K562 (cell line): ENCODE data around the gene OR4Q2.

Source experiments
- CBX2 ChIP-seq: fragments of 200-600 bp; sonication (generic); IDR thresholded peaks from one replicate; pipeline ENCODE4 v1.6.1; 2012; ENCODE audit warnings: mild to moderate bottlenecking, low read length, inconsistent platforms; ENCODE audit not compliant: insufficient read depth, poor library complexity, severe bottlenecking
- CBX3 ChIP-seq, 2 experiments: IDR thresholded peaks; 1 replicate in 1 of 2; 2 replicates in 1 of 2; pipeline ENCODE4 v1.6.1; 2012; ENCODE audit warnings: inconsistent platforms in 2 of 2, low read length in 2 of 2, borderline replicate concordance in 1 of 2, control low read depth in 1 of 2
- CTCF ChIP-seq, 3 experiments: IDR thresholded peaks in 2 of 3; conservative IDR thresholded peaks in 1 of 3; 2 replicates each; pipeline ENCODE4 v1.5.1; 2011 to 2012; ENCODE audit warnings: low read length in 3 of 3, mild to moderate bottlenecking in 3 of 3, control low read depth in 2 of 3, improper control_type of control experiment in 1 of 3, inconsistent platforms in 1 of 3, low read depth in 1 of 3, mixed read lengths in 1 of 3, moderate library complexity in 1 of 3; ENCODE audit not compliant: insufficient read depth in 2 of 3
- EP300 ChIP-seq: IDR thresholded peaks from 2 replicates; pipeline ENCODE4 v1.6.1; 2012; ENCODE audit warnings: low read length, improper control_type of control experiment
- GABPA ChIP-seq: fragments of 200-800 bp; sonication (Bioruptor generic); conservative IDR thresholded peaks from 2 replicates; pipeline ENCODE4 v1.6.1; 2016; ENCODE audit warnings: low read depth, missing genetic modification characterization, missing compliant biosample characterization
- GATAD2B ChIP-seq: fragments of 450-650 bp; IDR thresholded peaks from 2 replicates; pipeline ENCODE4 v1.6.1; 2017; ENCODE audit warnings: mild to moderate bottlenecking, borderline replicate concordance
- HNRNPUL1 ChIP-seq: fragments of 200-400 bp; formaldehyde crosslinking; IDR thresholded peaks from 2 replicates; pipeline ENCODE4 v1.6.1; 2017; ENCODE audit warnings: low read length
- JUN ChIP-seq, 2 experiments: sonication (generic) in 1 of 2; formaldehyde crosslinking in 1 of 2; IDR thresholded peaks; 2 replicates each; pipeline versions ENCODE4 v1.6.1 to v1.8.0; 2012 to 2022; ENCODE audit warnings: borderline replicate concordance in 2 of 2, mild to moderate bottlenecking in 2 of 2, improper control_type of control experiment in 1 of 2, low read depth in 1 of 2, low read length in 1 of 2, missing genetic modification reagents in 1 of 2
- MGA ChIP-seq: fragments of 450-650 bp; IDR thresholded peaks from 2 replicates; pipeline ENCODE4 v1.6.1; 2016; ENCODE audit warnings: mild to moderate bottlenecking, moderate library complexity
- MYC ChIP-seq, 2 experiments: fragments of 250-450 bp in 1 of 2; sonication (Bioruptor Pico) in 1 of 2; IDR thresholded peaks; 2 replicates each; pipeline versions ENCODE4 v1.5.1 to v1.6.1; 2012 to 2021; ENCODE audit warnings: low read depth in 2 of 2, borderline replicate concordance in 1 of 2, improper control_type of control experiment in 1 of 2, low read length in 1 of 2, mild to moderate bottlenecking in 1 of 2, moderate library complexity in 1 of 2
- POLR2A ChIP-seq: fragments of 450-650 bp; conservative IDR thresholded peaks from 2 replicates; pipeline ENCODE4 v1.6.1; 2016
- RAD21 ChIP-seq, 2 experiments: fragments of 250-450 bp in 1 of 2; fragments of 450-650 bp in 1 of 2; sonication (Bioruptor Pico) in 1 of 2; formaldehyde crosslinking in 1 of 2; IDR thresholded peaks in 1 of 2; conservative IDR thresholded peaks in 1 of 2; 2 replicates each; pipeline versions ENCODE4 v1.4.0 to v1.8.0; 2020 to 2022; ENCODE audit warnings: mild to moderate bottlenecking in 2 of 2, moderate library complexity in 1 of 2
- RCOR1 ChIP-seq, 2 experiments: IDR thresholded peaks; 2 replicates each; pipeline ENCODE4 v1.6.1; 2012; ENCODE audit warnings: low read depth in 2 of 2, low read length in 2 of 2, borderline replicate concordance in 1 of 2, improper control_type of control experiment in 1 of 2
- ZNF232 ChIP-seq: sonication (generic); formaldehyde crosslinking; IDR thresholded peaks from 2 replicates; pipeline ENCODE4 v1.8.0; 2022; ENCODE audit warnings: mild to moderate bottlenecking, missing genetic modification reagents

GRCh38 chr14:20002319-20002718 lies 356 bp downstream of the OR4Q2 start:
- TF ChIP-seq ZNF232 (CRISPR knock-in tag): no peak
- TF ChIP-seq CTCF (IDR thresholded peaks at IDR 0.05 in 2 of 3, conservative IDR thresholded peaks at IDR 0.05 in 1 of 3; ENCODE audit: insufficient read depth in 2 of 3, low read depth in 1 of 3, low read length in 3 of 3): no peak
- no peak for TF ChIP-seq POLR2A
- TF ChIP-seq CBX3 (IDR thresholded peaks at IDR 0.05; ENCODE audit: borderline replicate concordance in 1 of 2, low read length in 2 of 2): no peak
- TF ChIP-seq MYC (IDR thresholded peaks at IDR 0.05; ENCODE audit: low read depth, low read length): no peak
- TF ChIP-seq MYC (CRISPR knock-in tag; IDR thresholded peaks at IDR 0.05; ENCODE audit: borderline replicate concordance, low read depth): no peak
- no peak for TF ChIP-seq EP300
- TF ChIP-seq RCOR1 (IDR thresholded peaks at IDR 0.05; ENCODE audit: borderline replicate concordance in 1 of 2, low read depth in 2 of 2, low read length in 2 of 2): no peak
- no peak for TF ChIP-seq JUN (IDR thresholded peaks at IDR 0.05; ENCODE audit: borderline replicate concordance, low read depth, low read length)
- TF ChIP-seq JUN (CRISPR knock-in tag; IDR thresholded peaks at IDR 0.05; ENCODE audit: borderline replicate concordance): no peak
- TF ChIP-seq RAD21 (CRISPR knock-in tag; conservative IDR thresholded peaks at IDR 0.05 in 1 of 2, IDR thresholded peaks at IDR 0.05 in 1 of 2): no peak
- no peak for TF ChIP-seq GATAD2B
- no peak for TF ChIP-seq CBX2
- TF ChIP-seq HNRNPUL1: no peak
- no peak for TF ChIP-seq GABPA (tag)
- no peak for TF ChIP-seq MGA
